Activated B cell treated with CpG ODN at 0.5 μM for 24 hours (primary cell): ENCODE measurements around the gene TEX51. TPM values are rescaled to one million over a fixed set of nuclear protein-coding genes. Genes with fewer than 3 reads are reported as not detected.

ENCODE experiments used
- ATAC-seq: fragments of 200-7000 bp; cut with Tn5 transposase; one replicate; pipeline ENCODE4 v1.10.0; 2021; ENCODE audit warnings: low read depth, mild to moderate bottlenecking, moderate library complexity
- CTCF ChIA-PET: fragments of 350-600 bp; sonication (Branson Sonifier 250); formaldehyde crosslinking; loops from one replicate; lab custom pipeline; 2021; ENCODE audit warnings: antibody characterized with exemption; lab: Charles Lee
- POLR2A ChIA-PET: fragments of 350-600 bp; sonication (Branson Sonifier 250); formaldehyde crosslinking; loops from one replicate; lab custom pipeline; 2021; ENCODE audit warnings: antibody characterized with exemption; lab: Charles Lee
- DNase-seq: peaks from one replicate; pipeline ENCODE4 v3.0.0; 2022
- H3K27ac Mint-ChIP-seq: one replicate; pipeline ENCODE4 v1.8.0; 2020; ENCODE audit warnings: mixed read lengths
- H3K27me3 Mint-ChIP-seq: one replicate; pipeline ENCODE4 v1.8.0; 2021; ENCODE audit warnings: mixed read lengths
- H3K36me3 Mint-ChIP-seq: one replicate; pipeline ENCODE4 v1.8.0; 2021; ENCODE audit warnings: low read depth, mixed read lengths
- H3K4me1 Mint-ChIP-seq: one replicate; pipeline ENCODE4 v1.8.0; 2021; ENCODE audit warnings: mixed read lengths
- H3K4me3 Mint-ChIP-seq: one replicate; pipeline ENCODE4 v1.8.0; 2020; ENCODE audit warnings: mild to moderate bottlenecking, mixed read lengths
- H3K9me3 Mint-ChIP-seq: one replicate; pipeline ENCODE4 v1.8.0; 2020; ENCODE audit warnings: mixed read lengths
- CTCF ChIP-seq: fragments of 200-600 bp; IDR thresholded peaks from one replicate; pipeline ENCODE4 v1.8.0; 2022; ENCODE audit warnings: antibody characterized with exemption, mild to moderate bottlenecking
- intact Hi-C: fragments of 100-400 bp; cut with micrococcal nuclease; formaldehyde crosslinking; loops from one replicate; pipeline ENCODE4 v1.15.1; 2024
- total RNA-seq: library from RNA; stranded (reverse); gene quantifications from 2 replicates; pipeline ENCODE4 v1.2.3, GENCODE V29; 2022

TEX51 gene
- total RNA-seq, 1 donor from 2014 or later, result not detected

- CTCF ChIA-PET, result no interaction called here
- H3K4me3 Mint-ChIP-seq, result no peak overlapping the region
- no peak for DNase-seq
- H3K36me3 Mint-ChIP-seq, result no peaks in the 10 kb centered on the region
- H3K27me3 Mint-ChIP-seq, result no peaks in the 10 kb centered on the region
- no peaks in the 10 kb centered on the region for H3K9me3 Mint-ChIP-seq
- POLR2A ChIA-PET, result no interaction called here
- no peak for ATAC-seq
- H3K27ac Mint-ChIP-seq, result no peak overlapping the region
- TF ChIP-seq CTCF, result no peak
- H3K4me1 Mint-ChIP-seq, result peaks cover 8% of the 10 kb centered on the region
- intact Hi-C loops, result no loop called here
Measured at GRCh38 chr2:126910637-126911036, 11.9 kb downstream of the TEX51 start.

GRCh38 chr2:126911111-126911796, 12.6 kb downstream of the TEX51 start:
- DNase-seq (no peak), ATAC-seq (no peak)
- Mint-ChIP-seq H3K9me3 (no peaks in the 10 kb centered on the region), H3K4me1 (peaks cover 2% of the 10 kb centered on the region), H3K27me3 (no peaks in the 10 kb centered on the region), H3K36me3 (no peaks in the 10 kb centered on the region), H3K27ac (no peak overlapping the region), H3K4me3 (no peak overlapping the region)
- no peak for TF ChIP-seq CTCF
- ChIA-PET CTCF (no interaction called here), POLR2A (no interaction called here)
- intact Hi-C loops, result no loop called here

- Mint-ChIP-seq H3K4me1 (no peaks in the 10 kb centered on the region), H3K27ac (no peak overlapping the region), H3K9me3 (no peaks in the 10 kb centered on the region), H3K27me3 (no peaks in the 10 kb centered on the region), H3K4me3 (no peak overlapping the region), H3K36me3 (no peaks in the 10 kb centered on the region)
- no peak for TF ChIP-seq CTCF
- no peak for DNase-seq
- CTCF ChIA-PET, result no interaction called here
- intact Hi-C loops, result no loop called here
- POLR2A ChIA-PET, result no interaction called here
- ATAC-seq, result no peak
Measured at GRCh38 chr2:126912201-126912600, 13.5 kb downstream of the TEX51 start.

GRCh38 chr2:126913329-126913728, 14.6 kb downstream of the TEX51 start:
- Mint-ChIP-seq H3K27me3 (no peaks in the 10 kb centered on the region), H3K4me3 (no peak overlapping the region), H3K9me3 (no peaks in the 10 kb centered on the region), H3K27ac (no peak overlapping the region), H3K4me1 (no peaks in the 10 kb centered on the region), H3K36me3 (no peaks in the 10 kb centered on the region)
- no peak for DNase-seq
- POLR2A ChIA-PET, result no interaction called here
- CTCF ChIA-PET, result no interaction called here
- intact Hi-C loops, result no loop called here
- no peak for TF ChIP-seq CTCF
- ATAC-seq, result no peak

GRCh38 chr2:126913881-126914615, 15.4 kb downstream of the TEX51 start:
- DNase-seq (no peak), ATAC-seq (no peak)
- H3K27ac Mint-ChIP-seq, result no peak overlapping the region
- ChIA-PET CTCF (no interaction called here), POLR2A (no interaction called here)
- TF ChIP-seq CTCF, result no peak
- intact Hi-C loops, result no loop called here
- no peaks in the 10 kb centered on the region for H3K4me1 Mint-ChIP-seq
- no peaks in the 10 kb centered on the region for H3K36me3 Mint-ChIP-seq
- H3K4me3 Mint-ChIP-seq, result no peak overlapping the region
- no peaks in the 10 kb centered on the region for H3K27me3 Mint-ChIP-seq
- H3K9me3 Mint-ChIP-seq, result peaks cover 2% of the 10 kb centered on the region
